Neural crest cell (in vitro differentiated cells): Measurements from ENCODE around the gene STXBP2. TPM values are rescaled to one million over a fixed set of nuclear protein-coding genes. Genes with fewer than 3 reads are reported as not detected.

Source experiments
- DNase-seq: peaks from one replicate; pipeline ENCODE4 v3.0.0; 2021; ENCODE audit warnings: low read depth, mixed read lengths, low spot score
- H3K27ac Mint-ChIP-seq: one replicate; pipeline ENCODE4 v1.8.0; 2021; ENCODE audit warnings: mild to moderate bottlenecking, mixed read lengths; ENCODE audit not compliant: unreplicated experiment
- H3K27me3 Mint-ChIP-seq: 2 replicates; pipeline ENCODE4 v1.8.0; 2021; ENCODE audit warnings: low read depth, mild to moderate bottlenecking, mixed read lengths
- H3K36me3 Mint-ChIP-seq: 2 replicates; pipeline ENCODE4 v1.8.0; 2021; ENCODE audit warnings: low read depth, mild to moderate bottlenecking, mixed read lengths
- H3K4me1 Mint-ChIP-seq: 2 replicates; pipeline ENCODE4 v1.8.0; 2021; ENCODE audit warnings: mixed read lengths
- H3K4me3 Mint-ChIP-seq: one replicate; pipeline ENCODE4 v1.8.0; 2021; ENCODE audit warnings: mild to moderate bottlenecking, mixed read lengths
- H3K9me3 Mint-ChIP-seq: 2 replicates; pipeline ENCODE4 v1.8.0; 2021; ENCODE audit warnings: mixed read lengths
- CTCF ChIP-seq: fragments of 200-600 bp; sonication (generic); conservative IDR thresholded peaks from 2 replicates; pipeline ENCODE4 v1.5.0; 2021; ENCODE audit warnings: antibody characterized with exemption, mild to moderate bottlenecking
- total RNA-seq: library from RNA; stranded (reverse); gene quantifications from 2 replicates; pipeline ENCODE4 v1.2.1, GENCODE V29; 2021

Gene STXBP2
- total RNA-seq, 1 donor from 2014 or later = 4.6 TPM

GRCh38 chr19:7610491-7611240, 26.2 kb upstream of the STXBP2 start:
- no peaks in the 10 kb centered on the region for H3K9me3 Mint-ChIP-seq
- peaks cover 1% of the 10 kb centered on the region for H3K27me3 Mint-ChIP-seq
- TF ChIP-seq CTCF = no peak
- no peak overlapping the region for H3K4me3 Mint-ChIP-seq
- no peaks in the 10 kb centered on the region for H3K4me1 Mint-ChIP-seq
- no peaks in the 10 kb centered on the region for H3K36me3 Mint-ChIP-seq
- no peak overlapping the region for H3K27ac Mint-ChIP-seq
- no peak for DNase-seq

- Mint-ChIP-seq H3K27me3 (no peaks in the 10 kb centered on the region), H3K36me3 (no peaks in the 10 kb centered on the region), H3K27ac (no peak overlapping the region), H3K9me3 (no peaks in the 10 kb centered on the region), H3K4me3 (no peak overlapping the region), H3K4me1 (no peaks in the 10 kb centered on the region)
- no peak for DNase-seq
- no peak for TF ChIP-seq CTCF
These were observed 25.2 kb upstream of the STXBP2 start for GRCh38 chr19:7611541-7612279.

- TF ChIP-seq CTCF = no peak
- no peak overlapping the region for H3K27ac Mint-ChIP-seq
- H3K27me3 Mint-ChIP-seq = no peaks in the 10 kb centered on the region
- H3K9me3 Mint-ChIP-seq = no peaks in the 10 kb centered on the region
- H3K36me3 Mint-ChIP-seq = no peaks in the 10 kb centered on the region
- no peak for DNase-seq
- no peaks in the 10 kb centered on the region for H3K4me1 Mint-ChIP-seq
- H3K4me3 Mint-ChIP-seq = no peak overlapping the region
These were observed 24.3 kb upstream of the STXBP2 start for GRCh38 chr19:7612282-7613274.

GRCh38 chr19:7614859-7615741, 21.8 kb upstream of the STXBP2 start:
- Mint-ChIP-seq H3K4me3 (no peak overlapping the region), H3K27ac (no peak overlapping the region), H3K4me1 (no peaks in the 10 kb centered on the region), H3K9me3 (no peaks in the 10 kb centered on the region), H3K36me3 (peaks cover 6% of the 10 kb centered on the region), H3K27me3 (no peaks in the 10 kb centered on the region)
- DNase-seq = no peak
- TF ChIP-seq CTCF = no peak
